Body of pancreas (tissue), 4 donors: ENCODE results near the gene CYBC1.

ENCODE experiments used
- CTCF ChIP-seq, 7 experiments: fragments of 450-650 bp in 4 of 7; fragments of 200-600 bp in 3 of 7; sonication (generic) in 3 of 7; IDR thresholded peaks; one replicate each; pipeline ENCODE4 v1.5.1; 2016 to 2019; ENCODE audit warnings: antibody characterized with exemption in 7 of 7
- POLR2A ChIP-seq, 3 donors: fragments of 450-650 bp; IDR thresholded peaks; one replicate each; pipeline ENCODE4 v1.6.1; 2016; ENCODE audit warnings: antibody characterized with exemption in 3 of 3, mild to moderate bottlenecking in 2 of 3

- TF ChIP-seq POLR2A (IDR thresholded peaks at IDR 0.05) (no peak), CTCF (IDR thresholded peaks at IDR 0.05) (no peak)
Measured at GRCh38 chr17:82440469-82440981, 10.0 kb downstream of the CYBC1 start.
